K562 (cell line): ENCODE measurements around the gene TEX9. TPM values are rescaled to one million over a fixed set of nuclear protein-coding genes. Genes with fewer than 3 reads are reported as not detected.

Source experiments
- CXXC5 ChIP-seq: fragments of 250-450 bp; sonication (Bioruptor Pico); IDR thresholded peaks from 2 replicates; pipeline ENCODE4 v1.8.0; 2022; ENCODE audit warnings: inconsistent platforms, mild to moderate bottlenecking, moderate library complexity
- ELF1 ChIP-seq: fragments of 200-800 bp; sonication (Bioruptor generic); IDR thresholded peaks from 2 replicates; pipeline ENCODE4 v1.6.1; 2016; ENCODE audit warnings: missing genetic modification characterization, missing compliant biosample characterization
- NCOA2 ChIP-seq, 2 experiments: fragments of 450-650 bp; IDR thresholded peaks; 2 replicates each; pipeline ENCODE4 v1.6.1; 2018; ENCODE audit warnings: mild to moderate bottlenecking in 2 of 2, moderate library complexity in 1 of 2; ENCODE audit not compliant: partially characterized antibody in 2 of 2
- PML ChIP-seq: IDR thresholded peaks from 2 replicates; pipeline ENCODE4 v1.6.1; 2012; ENCODE audit warnings: low read length, inconsistent platforms
- polyA plus RNA-seq, 8 experiments: library from polyadenylated mRNA; depleted of rRNA in 4 of 8; stranded (reverse) in 5 of 8; unstranded in 3 of 8; fragments of >200 nt; fragmentation: Nextera tagmentation in 2 of 8; fragmentation: Illumina TruSeq in 1 of 8; extraction: Ambion mirVana in 2 of 8; extraction: Trizol in 1 of 8; gene quantifications; 2 replicates each; pipeline versions ENCODE4 v1.2.1 to v1.2.3, GENCODE V29; 2011 to 2014; ENCODE audit warnings: inconsistent platforms in 1 of 8, missing spikeins in 1 of 8
- total RNA-seq, 7 experiments: library from RNA; depleted of rRNA in 6 of 7; stranded (reverse); fragments of >200 nt in 6 of 7; fragmentation: Illumina TruSeq in 2 of 7; extraction: Trizol in 2 of 7; gene quantifications; 2 replicates each; pipeline versions ENCODE4 v1.2.1 to v1.2.3, GENCODE V29; 2011 to 2021; ENCODE audit warnings: low replicate concordance in 1 of 7
- TF ChIP-seq, protein P1 (sequence below): fragments of 450-650 bp; IDR thresholded peaks from 2 replicates; pipeline ENCODE4 v1.6.1; 2016; ENCODE audit warnings: mild to moderate bottlenecking, moderate library complexity
- TF ChIP-seq, protein P2 (sequence below): sonication (generic); formaldehyde crosslinking; IDR thresholded peaks from 2 replicates; pipeline ENCODE4 v1.9.0; 2022; ENCODE audit warnings: mild to moderate bottlenecking, missing genetic modification reagents

TEX9 gene
- total and polyA plus RNA-seq, 9 of the 15 experiments (the other 6 are each of a cell fraction or from before 2014, with no cell fraction given): 0.93 to 3.6 (median 2.4) TPM

DNA sequence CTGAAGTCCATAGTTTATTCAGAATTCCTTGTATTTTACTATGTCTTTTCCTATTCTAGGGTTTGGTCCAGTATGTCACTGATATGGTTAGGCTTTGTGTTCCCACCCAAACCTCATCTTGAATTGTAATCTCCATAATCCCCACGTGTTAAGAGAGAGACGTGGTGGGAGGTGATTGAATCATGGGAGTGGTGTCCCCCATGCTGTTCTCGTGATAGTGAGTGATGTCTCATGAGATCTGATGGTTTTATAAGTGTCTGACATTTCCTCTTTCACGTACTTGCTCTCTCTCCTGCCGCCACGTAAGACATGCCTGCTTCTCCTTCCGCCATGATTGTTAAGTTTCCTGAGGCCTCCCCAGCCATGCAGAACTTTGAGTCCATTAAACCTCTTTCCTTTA lies 6.6 kb upstream of the TEX9 start (continued):
- TF ChIP-seq, protein P1, sequence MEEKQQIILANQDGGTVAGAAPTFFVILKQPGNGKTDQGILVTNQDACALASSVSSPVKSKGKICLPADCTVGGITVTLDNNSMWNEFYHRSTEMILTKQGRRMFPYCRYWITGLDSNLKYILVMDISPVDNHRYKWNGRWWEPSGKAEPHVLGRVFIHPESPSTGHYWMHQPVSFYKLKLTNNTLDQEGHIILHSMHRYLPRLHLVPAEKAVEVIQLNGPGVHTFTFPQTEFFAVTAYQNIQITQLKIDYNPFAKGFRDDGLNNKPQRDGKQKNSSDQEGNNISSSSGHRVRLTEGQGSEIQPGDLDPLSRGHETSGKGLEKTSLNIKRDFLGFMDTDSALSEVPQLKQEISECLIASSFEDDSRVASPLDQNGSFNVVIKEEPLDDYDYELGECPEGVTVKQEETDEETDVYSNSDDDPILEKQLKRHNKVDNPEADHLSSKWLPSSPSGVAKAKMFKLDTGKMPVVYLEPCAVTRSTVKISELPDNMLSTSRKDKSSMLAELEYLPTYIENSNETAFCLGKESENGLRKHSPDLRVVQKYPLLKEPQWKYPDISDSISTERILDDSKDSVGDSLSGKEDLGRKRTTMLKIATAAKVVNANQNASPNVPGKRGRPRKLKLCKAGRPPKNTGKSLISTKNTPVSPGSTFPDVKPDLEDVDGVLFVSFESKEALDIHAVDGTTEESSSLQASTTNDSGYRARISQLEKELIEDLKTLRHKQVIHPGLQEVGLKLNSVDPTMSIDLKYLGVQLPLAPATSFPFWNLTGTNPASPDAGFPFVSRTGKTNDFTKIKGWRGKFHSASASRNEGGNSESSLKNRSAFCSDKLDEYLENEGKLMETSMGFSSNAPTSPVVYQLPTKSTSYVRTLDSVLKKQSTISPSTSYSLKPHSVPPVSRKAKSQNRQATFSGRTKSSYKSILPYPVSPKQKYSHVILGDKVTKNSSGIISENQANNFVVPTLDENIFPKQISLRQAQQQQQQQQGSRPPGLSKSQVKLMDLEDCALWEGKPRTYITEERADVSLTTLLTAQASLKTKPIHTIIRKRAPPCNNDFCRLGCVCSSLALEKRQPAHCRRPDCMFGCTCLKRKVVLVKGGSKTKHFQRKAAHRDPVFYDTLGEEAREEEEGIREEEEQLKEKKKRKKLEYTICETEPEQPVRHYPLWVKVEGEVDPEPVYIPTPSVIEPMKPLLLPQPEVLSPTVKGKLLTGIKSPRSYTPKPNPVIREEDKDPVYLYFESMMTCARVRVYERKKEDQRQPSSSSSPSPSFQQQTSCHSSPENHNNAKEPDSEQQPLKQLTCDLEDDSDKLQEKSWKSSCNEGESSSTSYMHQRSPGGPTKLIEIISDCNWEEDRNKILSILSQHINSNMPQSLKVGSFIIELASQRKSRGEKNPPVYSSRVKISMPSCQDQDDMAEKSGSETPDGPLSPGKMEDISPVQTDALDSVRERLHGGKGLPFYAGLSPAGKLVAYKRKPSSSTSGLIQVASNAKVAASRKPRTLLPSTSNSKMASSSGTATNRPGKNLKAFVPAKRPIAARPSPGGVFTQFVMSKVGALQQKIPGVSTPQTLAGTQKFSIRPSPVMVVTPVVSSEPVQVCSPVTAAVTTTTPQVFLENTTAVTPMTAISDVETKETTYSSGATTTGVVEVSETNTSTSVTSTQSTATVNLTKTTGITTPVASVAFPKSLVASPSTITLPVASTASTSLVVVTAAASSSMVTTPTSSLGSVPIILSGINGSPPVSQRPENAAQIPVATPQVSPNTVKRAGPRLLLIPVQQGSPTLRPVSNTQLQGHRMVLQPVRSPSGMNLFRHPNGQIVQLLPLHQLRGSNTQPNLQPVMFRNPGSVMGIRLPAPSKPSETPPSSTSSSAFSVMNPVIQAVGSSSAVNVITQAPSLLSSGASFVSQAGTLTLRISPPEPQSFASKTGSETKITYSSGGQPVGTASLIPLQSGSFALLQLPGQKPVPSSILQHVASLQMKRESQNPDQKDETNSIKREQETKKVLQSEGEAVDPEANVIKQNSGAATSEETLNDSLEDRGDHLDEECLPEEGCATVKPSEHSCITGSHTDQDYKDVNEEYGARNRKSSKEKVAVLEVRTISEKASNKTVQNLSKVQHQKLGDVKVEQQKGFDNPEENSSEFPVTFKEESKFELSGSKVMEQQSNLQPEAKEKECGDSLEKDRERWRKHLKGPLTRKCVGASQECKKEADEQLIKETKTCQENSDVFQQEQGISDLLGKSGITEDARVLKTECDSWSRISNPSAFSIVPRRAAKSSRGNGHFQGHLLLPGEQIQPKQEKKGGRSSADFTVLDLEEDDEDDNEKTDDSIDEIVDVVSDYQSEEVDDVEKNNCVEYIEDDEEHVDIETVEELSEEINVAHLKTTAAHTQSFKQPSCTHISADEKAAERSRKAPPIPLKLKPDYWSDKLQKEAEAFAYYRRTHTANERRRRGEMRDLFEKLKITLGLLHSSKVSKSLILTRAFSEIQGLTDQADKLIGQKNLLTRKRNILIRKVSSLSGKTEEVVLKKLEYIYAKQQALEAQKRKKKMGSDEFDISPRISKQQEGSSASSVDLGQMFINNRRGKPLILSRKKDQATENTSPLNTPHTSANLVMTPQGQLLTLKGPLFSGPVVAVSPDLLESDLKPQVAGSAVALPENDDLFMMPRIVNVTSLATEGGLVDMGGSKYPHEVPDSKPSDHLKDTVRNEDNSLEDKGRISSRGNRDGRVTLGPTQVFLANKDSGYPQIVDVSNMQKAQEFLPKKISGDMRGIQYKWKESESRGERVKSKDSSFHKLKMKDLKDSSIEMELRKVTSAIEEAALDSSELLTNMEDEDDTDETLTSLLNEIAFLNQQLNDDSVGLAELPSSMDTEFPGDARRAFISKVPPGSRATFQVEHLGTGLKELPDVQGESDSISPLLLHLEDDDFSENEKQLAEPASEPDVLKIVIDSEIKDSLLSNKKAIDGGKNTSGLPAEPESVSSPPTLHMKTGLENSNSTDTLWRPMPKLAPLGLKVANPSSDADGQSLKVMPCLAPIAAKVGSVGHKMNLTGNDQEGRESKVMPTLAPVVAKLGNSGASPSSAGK: peak; percentile 12; the same call in 1 of the 2 replicates
- TF ChIP-seq, protein P2, sequence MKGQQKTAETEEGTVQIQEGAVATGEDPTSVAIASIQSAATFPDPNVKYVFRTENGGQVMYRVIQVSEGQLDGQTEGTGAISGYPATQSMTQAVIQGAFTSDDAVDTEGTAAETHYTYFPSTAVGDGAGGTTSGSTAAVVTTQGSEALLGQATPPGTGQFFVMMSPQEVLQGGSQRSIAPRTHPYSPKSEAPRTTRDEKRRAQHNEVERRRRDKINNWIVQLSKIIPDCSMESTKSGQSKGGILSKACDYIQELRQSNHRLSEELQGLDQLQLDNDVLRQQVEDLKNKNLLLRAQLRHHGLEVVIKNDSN (CRISPR knock-in tag): no peak
- TF ChIP-seq PML (no peak), CXXC5 (peak; percentile 14; the same call in 1 of the 2 replicates), ELF1 (tag) (no peak), NCOA2 (IDR thresholded peaks at IDR 0.05; ENCODE audit: partially characterized antibody in 2 of 2) (no peak)
